ENCODE results near the gene SAMD9.

DNA sequence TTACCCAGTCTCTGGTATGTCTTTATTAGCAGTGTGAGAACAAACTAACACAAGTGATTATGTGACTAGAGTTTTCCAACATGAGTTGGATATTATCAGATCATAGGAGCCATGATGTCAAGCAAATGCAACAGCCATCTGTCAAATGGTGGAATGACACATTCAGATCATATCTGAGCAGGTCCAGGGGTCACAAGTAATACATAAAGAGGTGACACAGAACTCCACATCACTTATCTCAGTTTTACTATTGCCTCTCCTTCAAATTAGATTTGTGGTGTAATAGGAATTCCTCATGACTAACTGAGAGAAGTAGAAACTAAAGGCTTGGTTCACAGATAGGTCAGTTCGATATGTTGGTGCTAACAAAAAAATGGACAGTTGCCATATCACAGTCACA, 42.6 kb upstream of the SAMD9 start:
- TF ChIP-seq EZH2 (IDR thresholded peaks at IDR 0.05; ENCODE audit: low read depth) = no peak
- TF ChIP-seq, protein P1, sequence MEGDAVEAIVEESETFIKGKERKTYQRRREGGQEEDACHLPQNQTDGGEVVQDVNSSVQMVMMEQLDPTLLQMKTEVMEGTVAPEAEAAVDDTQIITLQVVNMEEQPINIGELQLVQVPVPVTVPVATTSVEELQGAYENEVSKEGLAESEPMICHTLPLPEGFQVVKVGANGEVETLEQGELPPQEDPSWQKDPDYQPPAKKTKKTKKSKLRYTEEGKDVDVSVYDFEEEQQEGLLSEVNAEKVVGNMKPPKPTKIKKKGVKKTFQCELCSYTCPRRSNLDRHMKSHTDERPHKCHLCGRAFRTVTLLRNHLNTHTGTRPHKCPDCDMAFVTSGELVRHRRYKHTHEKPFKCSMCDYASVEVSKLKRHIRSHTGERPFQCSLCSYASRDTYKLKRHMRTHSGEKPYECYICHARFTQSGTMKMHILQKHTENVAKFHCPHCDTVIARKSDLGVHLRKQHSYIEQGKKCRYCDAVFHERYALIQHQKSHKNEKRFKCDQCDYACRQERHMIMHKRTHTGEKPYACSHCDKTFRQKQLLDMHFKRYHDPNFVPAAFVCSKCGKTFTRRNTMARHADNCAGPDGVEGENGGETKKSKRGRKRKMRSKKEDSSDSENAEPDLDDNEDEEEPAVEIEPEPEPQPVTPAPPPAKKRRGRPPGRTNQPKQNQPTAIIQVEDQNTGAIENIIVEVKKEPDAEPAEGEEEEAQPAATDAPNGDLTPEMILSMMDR (conservative IDR thresholded peaks at IDR 0.05) = no peak
